22Rv1 (cell line): ENCODE results near the gene RET.

ENCODE experiments used
- CTCF ChIP-seq: fragments of 450-650 bp; IDR thresholded peaks from 2 replicates; pipeline ENCODE4 v1.5.1; 2017; ENCODE audit warnings: mild to moderate bottlenecking
- ZFX ChIP-seq: fragments of 450-650 bp; IDR thresholded peaks from 2 replicates; pipeline ENCODE4 v1.6.1; 2017; ENCODE audit warnings: antibody characterized with exemption, borderline replicate concordance

GRCh38 chr10:43091846-43092245 is 15.0 kb downstream of the RET start:
- TF ChIP-seq CTCF (no peak), ZFX (no peak)
